ENCODE data around the gene AIFM1.

- TF ChIP-seq CTCF (IDR thresholded peaks at IDR 0.05; ENCODE audit: low read depth, low read length) = no peak
- TF ChIP-seq POLR2A (IDR thresholded peaks at IDR 0.05; ENCODE audit: extremely low read depth, insufficient read length) = no peak
Observed at GRCh38 chrX:130190801-130191200, 25.2 kb upstream of the AIFM1 start.
